C4-2B (cell line): ENCODE measurements around the gene CYP1A2.

ENCODE experiments used
- CTCF ChIP-seq: fragments of 450-650 bp; conservative IDR thresholded peaks from 2 replicates; pipeline ENCODE4 v1.5.1; 2017; ENCODE audit warnings: mild to moderate bottlenecking
- ZFX ChIP-seq: fragments of 450-650 bp; IDR thresholded peaks from 2 replicates; pipeline ENCODE4 v1.6.1; 2017

DNA sequence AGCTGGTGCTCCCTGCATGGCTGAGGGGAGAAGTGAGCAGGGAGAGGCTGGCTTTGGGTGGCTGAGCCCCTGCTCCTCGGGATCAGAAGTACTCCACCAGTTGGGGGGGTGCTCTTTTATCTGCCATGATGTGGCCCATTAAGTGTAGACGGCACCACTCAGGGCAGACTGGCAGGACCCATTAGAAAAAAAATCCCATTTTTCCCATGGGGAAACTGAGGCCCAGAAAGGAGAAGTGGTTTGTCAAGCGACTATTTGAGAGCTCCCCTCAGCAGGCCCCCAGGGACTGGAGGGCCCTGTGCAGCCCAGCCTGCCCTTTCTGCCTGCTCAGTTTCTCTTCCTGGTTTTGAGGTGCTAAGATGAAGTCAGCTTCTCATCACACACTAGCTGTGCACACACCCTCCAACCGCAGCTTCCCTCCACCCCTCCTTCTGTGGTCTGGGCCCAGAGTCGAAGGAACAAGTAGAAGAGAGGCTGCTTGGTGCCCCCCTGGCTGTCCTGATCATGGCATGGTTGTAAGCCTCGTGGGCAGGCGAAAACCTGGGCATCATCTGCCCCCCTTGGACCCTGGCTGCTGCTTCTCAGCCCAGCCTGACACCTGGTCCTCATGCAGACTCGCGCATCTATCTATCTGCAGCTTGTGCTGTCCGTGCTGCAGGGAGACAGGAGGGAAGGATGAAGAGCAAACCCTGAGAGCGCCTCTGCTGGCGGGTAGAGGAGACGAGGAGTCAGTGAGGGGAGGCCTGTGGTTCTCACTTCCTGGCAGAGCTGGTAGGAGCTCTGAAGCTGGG lies 38.8 kb downstream of the CYP1A2 start:
- TF ChIP-seq CTCF, result no peak; the same call in 1 of the 2 replicates
- TF ChIP-seq ZFX, result no peak
